Measurements from ENCODE around the gene OSBPL2. TPM values are rescaled to one million over a fixed set of nuclear protein-coding genes. Genes with fewer than 3 reads are reported as not detected.

OSBPL2 gene
- total and polyA plus RNA-seq, 9 of the 15 experiments (the other 6 are each of a cell fraction or from before 2014, with no cell fraction given), result 2.5 to 25.6 (median 14.1) TPM

- H3K79me2 ChIP-seq (ENCODE audit: control insufficient read depth, insufficient read depth, low read length), result no peaks in the 10 kb centered on the region
- 65% methylated on average over 6 of the region's 6 CpGs for WGBS (ENCODE audit: insufficient coverage, low coverage, missing lambda C conversion rate)
- BruUV-seq (replicated peaks), result no TSS peak
- no peak overlapping the region for H2AFZ ChIP-seq (ENCODE audit: low read depth, low read length)
- H3K9me1 ChIP-seq (ENCODE audit: control insufficient read depth, insufficient read depth, low read length), result no peaks in the 10 kb centered on the region
- no peak overlapping the region for H3K4me3 ChIP-seq
- CTCF ChIA-PET (ENCODE audit: low intra/inter-chr PET ratio), result no interaction called here
- H4K20me1 ChIP-seq (replicated peaks; ENCODE audit: control insufficient read depth, insufficient read depth, low read length), result peaks cover 14% of the 10 kb centered on the region
- H3K9ac ChIP-seq (ENCODE audit: insufficient read depth in 1 of 2, low read depth in 2 of 2, low read length in 2 of 2), result no peak overlapping the region
- ATAC-seq (no peak), DNase-seq (ENCODE audit: extremely low read depth in 1 of 4, low spot score in 3 of 4) (no peak), FAIRE-seq (no peak)
- H3K27me3 ChIP-seq (ENCODE audit: control insufficient read depth in 2 of 2, insufficient read depth in 2 of 2, low read length in 2 of 2), result no peaks in the 10 kb centered on the region
- peaks cover 45% of the 10 kb centered on the region; the same call in 2 of the 3 replicates for H3K36me3 ChIP-seq (ENCODE audit: control insufficient read depth, insufficient read depth, low read length)
- POLR2A ChIA-PET, result no interaction called here
- peaks cover 11 to 14% of the 10 kb centered on the region in 2 experiments; a peak in 3 of 5 replicates for H3K4me1 ChIP-seq (replicated peaks in 1 of 2; ENCODE audit: control insufficient read depth in 2 of 2, insufficient read depth in 2 of 2, low read length in 2 of 2)
- TF ChIP-seq DLX4 (CRISPR knock-in tag; IDR thresholded peaks at IDR 0.05) (no peak), TRIM25 (IDR thresholded peaks at IDR 0.05; ENCODE audit: borderline replicate concordance) (no peak), ATF6 (CRISPR knock-in tag; IDR thresholded peaks at IDR 0.05) (no peak)
- intact Hi-C loops (cut with micrococcal nuclease) (no loop called here), in situ Hi-C loops (cut with MboI) (no loop called here)
- no peaks in the 10 kb centered on the region for H3K9me3 ChIP-seq (replicated peaks; ENCODE audit: control insufficient read depth, insufficient read depth, low read depth, low read length)
- no peak overlapping the region for H3K27ac ChIP-seq (ENCODE audit: extremely low read depth, low read depth, low read length)
- no peak overlapping the region for H3K4me2 ChIP-seq (ENCODE audit: insufficient read depth, low read length)
Measured at GRCh38 chr20:62276439-62276838, 38.1 kb downstream of the OSBPL2 start.

Data from K562 (cell line).